NCI-H1694 (cell line): Measurements from ENCODE around the gene TRIM68.

Experiments used
- DNase-seq: peaks from one replicate; lab custom pipeline; 2025; lab: John Stamatoyannopoulos, UW

Gene TRIM68

DNA sequence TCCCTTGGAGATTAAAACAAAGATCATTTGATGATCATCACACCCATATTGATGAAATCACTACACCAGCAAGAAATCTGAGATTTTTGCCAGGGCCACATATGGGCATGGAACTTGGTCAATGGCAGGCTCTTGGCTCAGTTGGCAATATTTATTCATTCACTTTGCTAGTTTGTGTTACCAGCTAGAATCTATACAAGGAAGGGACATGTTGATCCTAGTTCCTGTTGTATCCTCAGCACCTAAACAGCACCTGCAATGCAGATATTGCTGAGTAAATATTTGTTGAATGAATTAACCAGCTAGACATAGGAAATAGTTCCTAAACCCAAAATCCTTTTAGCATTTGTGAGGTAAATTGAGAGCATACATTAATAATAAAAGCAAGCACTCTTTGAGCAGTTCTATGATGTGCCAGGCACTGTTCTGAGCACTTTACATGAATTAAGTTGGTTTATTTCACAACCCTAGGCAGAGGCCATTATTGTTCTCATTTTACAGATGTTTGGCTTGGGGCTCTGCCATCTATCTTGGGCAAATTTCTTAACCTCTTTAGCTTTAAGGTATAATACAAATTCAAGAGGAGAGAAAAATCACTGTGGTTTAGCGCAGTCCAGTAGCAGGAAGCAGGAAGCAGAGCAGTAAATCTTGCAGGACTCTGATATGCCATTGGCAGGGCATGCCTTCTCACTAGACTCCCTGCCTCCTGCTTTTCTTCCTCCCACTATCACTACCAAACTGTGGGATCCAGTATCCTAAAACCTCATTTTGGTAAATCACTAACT is 1.6 kb downstream of the TRIM68 start:
- DNase-seq, result no peak

DNA sequence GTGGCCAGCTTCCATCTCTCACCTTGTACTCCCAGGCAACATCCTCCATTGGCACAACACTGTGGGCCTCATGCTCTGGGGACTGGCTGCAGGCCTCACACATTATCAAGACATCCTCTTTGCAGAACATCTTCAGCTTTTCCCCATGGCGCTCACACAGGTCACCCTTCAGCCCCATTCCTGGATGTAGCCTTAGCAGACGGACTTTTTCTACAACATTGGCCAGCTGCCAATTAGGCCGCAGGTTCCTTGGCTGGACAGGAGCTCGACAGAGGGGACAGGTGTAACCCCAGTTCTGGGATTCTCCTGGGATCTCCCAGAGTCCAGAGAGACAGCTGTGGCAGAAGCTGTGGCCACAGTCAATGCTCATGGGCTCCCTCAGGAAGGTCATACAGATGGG is 3.0 kb downstream of the TRIM68 start:
- DNase-seq, result no peak

DNA sequence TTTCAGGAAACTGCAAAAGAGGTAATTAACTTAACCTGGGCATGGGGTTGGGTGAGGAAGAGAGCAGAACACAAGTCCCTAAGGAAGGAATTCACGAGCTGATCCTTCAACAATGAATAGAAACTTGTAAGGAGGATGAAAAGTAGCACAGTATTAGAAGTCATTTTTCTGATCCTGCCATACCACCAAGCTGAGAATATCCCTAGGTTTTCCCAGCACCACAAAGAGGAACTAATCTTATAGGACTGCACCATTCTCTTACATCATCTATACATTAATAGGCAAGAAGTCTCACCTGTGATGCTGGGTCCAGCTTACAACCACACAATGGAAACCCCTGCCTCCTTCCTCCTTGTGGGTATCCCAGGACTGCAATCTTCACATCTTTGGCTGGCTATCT is 14.3 kb downstream of the TRIM68 start, which contains the start of gene OR52I1:
TSS of gene OR52I1 (plus strand) at position 301 of the 400 bp plus-strand sequence. CDS start at position 301, 0 bp downstream.
- no peak for DNase-seq

DNA sequence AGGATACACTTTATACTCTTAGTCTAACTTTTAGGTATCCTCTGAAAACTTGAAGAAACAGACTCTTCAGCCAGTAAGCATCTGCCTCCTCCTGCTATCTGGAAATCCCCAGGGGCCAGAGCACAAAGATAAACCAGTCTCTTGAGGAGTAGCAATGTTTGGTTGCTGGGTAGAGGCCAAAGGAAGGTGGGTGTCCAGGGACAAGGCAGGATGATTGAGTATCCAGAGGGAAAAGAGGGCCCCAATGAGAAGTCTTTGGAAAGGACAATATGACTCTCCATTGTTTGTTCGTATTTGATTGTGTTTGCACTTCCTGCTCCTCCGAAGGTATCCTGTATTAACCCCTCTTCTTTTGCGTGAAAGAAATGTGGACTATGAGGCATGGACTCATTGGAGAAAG is 19.0 kb downstream of the TRIM68 start:
- no peak for DNase-seq

DNA sequence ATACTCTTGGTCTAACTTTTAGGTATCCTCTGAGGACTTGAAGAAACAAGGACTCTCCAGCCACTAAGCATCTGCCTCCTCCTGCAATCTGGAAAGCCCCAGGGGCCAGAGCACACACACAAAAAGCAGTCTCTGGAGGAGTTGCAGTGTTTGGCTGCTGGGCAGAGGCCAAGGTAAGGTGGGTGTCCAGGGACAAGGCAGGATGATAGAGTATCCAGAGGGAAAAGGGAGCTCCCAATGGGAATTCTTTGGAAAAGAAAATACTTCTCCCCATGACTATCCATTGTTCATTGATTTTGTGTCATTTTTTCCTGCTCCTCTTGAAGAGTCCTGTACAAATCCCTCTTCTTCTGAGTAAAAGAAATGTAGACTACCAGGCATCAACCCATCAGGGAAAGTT is 26.6 kb downstream of the TRIM68 start, which contains the start of gene OR52I2:
TSS of gene OR52I2 (plus strand) at position 301 of the 400 bp plus-strand sequence.
- DNase-seq, result no peak

DNA sequence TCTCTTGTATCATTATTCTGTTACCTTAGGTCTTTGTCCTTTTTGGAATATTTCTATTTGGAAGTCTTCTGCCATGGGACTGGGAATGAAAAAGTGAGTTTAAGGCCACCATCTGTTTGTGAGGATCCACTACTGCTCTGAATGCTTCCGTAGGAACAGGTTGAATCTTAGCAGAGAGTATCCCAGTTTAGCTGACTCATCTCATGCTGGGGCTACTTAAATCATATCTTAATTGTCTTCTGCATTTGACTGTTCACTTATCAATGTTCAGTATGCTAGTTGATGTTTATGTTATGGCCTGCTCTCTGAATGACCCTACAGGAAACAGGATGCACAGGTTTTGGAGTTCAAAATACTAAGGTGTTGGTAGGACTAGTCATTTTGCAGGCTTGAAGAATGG is 27.9 kb downstream of the TRIM68 start:
- no peak for DNase-seq

DNA sequence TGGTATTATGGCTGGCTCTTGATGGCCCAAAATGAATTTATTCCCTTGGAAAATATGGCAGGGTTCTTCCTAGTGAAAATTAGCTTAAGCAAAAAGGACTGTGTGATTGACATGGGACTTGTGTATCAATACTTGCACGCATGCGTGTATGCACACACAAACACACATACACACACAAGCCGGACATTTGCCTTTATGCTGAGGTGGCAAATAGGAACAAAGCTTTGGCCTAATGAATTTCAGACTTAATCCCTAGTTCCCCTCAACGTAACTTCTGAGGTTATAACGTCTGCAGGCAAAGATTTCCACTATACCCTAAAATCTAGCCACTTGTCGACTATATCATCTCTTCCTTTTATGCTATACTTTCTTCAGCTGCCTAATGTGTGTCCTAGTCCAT is 29.4 kb downstream of the TRIM68 start:
- no peak for DNase-seq

DNA sequence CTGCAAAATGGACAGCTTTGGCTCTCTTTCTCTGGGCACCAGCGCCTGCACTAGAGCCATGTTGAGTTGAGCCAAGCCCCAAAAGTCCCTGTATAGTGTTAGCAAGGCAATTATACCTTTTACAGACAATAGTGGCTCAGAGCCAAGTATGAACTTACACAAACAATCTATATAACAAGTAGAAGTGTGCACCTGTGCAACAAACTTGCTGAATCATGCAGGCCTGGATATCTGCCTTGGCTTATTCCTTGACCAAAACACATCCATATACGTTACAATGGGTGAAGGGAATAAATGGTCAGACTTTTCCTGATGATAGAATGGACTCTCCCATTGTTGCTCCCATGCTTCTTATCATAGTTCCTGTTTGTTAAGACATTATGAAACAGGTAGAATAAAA is 30.3 kb downstream of the TRIM68 start:
- no peak for DNase-seq

DNA sequence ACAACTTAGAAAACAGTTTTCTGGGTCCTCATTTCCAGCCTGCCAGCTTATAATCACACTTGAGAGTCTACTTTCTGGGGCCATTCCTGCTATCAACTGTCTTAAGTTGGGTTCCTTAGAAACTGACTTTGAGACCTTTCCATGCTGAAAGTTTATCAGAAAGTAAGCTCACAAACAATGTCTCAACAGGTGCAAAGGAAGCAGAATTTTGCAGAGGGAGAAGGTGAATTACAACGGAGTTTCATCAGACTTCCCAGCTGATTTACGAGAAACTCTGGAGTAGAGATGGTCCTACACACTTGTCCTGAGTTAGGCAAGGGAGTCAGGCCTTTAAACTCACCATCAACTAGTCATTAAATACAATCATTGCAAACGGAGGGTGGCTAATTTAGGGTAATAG is 31.2 kb downstream of the TRIM68 start:
- DNase-seq, result no peak

DNA sequence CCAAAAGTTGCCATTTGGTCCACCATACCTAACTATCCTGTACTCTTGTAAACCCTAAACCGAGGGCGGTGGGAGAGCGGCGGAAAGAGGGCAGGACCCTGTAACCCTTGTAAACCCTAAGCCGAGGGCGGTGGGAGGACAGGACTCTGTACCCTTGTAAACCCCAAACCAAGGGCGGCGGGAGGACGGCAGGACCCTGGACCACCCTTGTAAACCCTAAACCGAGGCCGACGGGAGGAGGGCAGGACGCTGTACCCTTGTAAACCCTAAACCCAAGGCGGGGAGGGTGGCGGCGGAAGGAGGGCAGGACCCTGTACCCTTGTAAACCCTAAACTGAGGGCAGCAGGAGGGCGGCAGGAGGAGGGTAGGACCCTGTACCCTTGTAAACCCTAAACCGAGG is 39.0 kb downstream of the TRIM68 start:
- DNase-seq, result no peak

DNA sequence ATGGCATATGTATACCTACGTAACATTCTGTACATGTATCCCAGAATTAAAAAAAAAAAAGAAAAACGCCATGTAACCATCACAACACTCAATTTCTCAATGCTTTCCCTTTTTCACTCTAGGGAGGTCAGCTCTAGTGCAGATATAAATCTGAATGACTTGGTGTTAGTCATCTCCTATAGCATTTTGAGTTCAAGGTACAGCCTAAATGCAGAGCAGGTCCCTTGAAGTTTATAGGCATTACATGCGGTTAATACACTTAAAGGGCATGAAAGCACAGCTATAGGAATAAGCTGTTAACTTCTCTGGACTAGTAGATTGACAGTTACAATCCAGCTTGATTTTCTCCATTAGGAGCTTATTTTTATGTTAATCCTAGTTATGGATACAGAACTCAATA is 42.7 kb downstream of the TRIM68 start:
- DNase-seq, result no peak

DNA sequence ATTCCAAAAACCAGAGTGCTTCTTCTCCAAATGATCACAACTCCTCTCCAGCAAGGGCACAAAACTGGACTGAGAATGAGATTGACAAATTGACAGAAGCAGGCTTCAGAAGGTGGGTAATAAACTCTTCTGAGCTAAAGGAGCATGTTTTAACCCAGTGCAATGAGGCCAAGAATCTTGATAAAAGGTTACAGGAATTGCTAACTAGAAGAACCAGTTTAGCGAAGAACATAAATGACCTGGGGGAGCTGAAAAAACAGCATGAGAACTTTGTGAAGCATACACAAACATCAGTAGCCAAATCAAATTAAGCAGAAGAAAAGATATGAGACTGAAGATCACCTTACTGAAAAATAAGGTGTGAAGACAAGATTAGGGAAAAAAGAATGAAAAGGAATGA is 47.6 kb downstream of the TRIM68 start:
- DNase-seq, result no peak

DNA sequence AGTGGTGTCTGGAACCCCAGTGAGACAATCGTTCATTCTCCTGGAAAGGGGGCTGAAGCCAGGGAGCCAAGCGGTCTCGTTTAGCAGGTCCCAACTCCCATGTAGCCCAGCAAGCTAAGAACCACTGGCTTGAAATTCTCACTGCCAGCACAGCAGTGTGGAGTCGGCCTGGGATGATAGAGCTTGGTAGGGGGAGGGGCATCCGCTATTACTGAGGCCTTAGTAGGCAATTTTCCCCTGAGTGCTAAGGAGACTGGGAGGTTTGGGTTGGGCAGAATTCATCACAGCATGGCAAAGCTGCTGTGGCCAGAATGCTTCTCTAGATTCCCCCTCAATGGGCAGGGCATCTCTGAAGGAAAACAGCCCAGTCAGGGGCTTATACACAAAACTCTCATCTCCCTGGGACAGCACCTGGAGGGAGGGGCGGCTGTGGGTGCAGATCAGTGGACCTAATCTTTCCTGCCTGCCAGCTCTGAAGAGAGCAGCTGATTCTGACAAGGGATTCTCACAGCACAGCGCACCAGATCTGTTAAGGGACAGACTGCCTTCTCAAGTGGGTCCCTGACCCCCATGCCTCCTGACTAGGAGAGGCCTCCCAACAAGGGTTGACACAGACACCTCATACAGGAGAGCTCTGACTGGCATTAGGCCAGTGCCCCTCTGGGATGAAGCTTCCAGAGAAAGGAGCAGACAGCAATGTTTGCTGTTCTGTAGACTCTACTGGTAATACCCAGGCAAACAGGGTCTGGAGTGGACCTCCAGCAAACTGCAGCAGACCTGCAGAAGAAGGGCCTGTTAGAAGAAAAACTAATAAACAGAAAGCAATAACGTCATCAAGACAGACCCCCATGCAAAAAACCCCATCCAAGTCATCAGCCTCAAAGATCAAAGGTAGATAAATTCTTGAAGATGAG is 48.2 kb downstream of the TRIM68 start:
- DNase-seq, result no peak

DNA sequence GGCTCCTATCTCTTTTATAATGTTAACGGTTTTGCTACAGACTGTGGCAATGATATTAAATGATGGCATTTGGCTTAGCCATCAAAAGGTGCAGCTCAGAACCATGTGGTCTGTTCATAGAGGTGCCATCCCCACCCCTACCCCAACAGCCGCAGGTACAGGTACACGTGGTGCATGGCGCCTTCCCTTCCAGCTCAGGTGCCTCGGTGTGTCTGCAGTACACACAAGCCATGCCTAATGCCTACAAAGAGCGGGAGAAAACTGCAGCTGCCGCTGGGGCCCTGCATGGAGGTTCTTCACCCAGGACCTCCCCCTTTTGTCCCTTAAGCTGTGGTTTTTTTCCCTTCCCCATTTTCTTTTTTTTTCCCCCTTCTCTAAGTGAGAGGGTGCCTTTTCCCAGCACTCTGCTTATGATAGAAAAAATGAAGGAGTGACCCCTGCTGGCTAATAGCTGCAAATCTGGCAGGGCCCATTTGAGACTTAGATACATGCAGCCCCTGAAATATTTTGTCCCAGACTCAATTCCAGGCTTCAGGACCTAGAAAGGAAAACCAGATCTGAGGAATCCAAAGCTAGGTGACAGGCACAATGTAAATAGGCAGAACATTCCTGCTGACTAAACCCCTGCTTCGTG is 56.6 kb downstream of the TRIM68 start:
- no peak for DNase-seq
